Inflammatory macrophage (primary cell): ENCODE measurements around the gene COG1.
A peak's percentile ranks its signal among the peaks of the same experiment; 100 is the strongest.

Experiments used
- DNase-seq, 2 donors: peaks; one replicate each; pipeline ENCODE4 v3.0.0-alpha.2; 2020 to 2022

Gene COG1

GRCh38 chr17:73168667-73169066 lies 24.2 kb upstream of the COG1 start:
- DNase-seq: no peak

GRCh38 chr17:73170324-73170723 lies 22.5 kb upstream of the COG1 start:
- no peak for DNase-seq

- DNase-seq: no peak
Measured at GRCh38 chr17:73172252-73172651, 20.6 kb upstream of the COG1 start.

GRCh38 chr17:73174126-73174525 lies 18.7 kb upstream of the COG1 start:
- no peak for DNase-seq

GRCh38 chr17:73175962-73176565 lies 16.8 kb upstream of the COG1 start:
- no peak for DNase-seq

- no peak for DNase-seq
Measured at GRCh38 chr17:73179387-73179786, 13.5 kb upstream of the COG1 start.

GRCh38 chr17:73179878-73180277 lies 13.0 kb upstream of the COG1 start:
- no peak for DNase-seq

GRCh38 chr17:73182616-73183310 lies 10.1 kb upstream of the COG1 start:
- no peak for DNase-seq

- DNase-seq: peak; percentile 49 to 56
Measured at GRCh38 chr17:73184136-73184993, 8.5 kb upstream of the COG1 start.

- no peak for DNase-seq
Measured at GRCh38 chr17:73186283-73187050, 6.4 kb upstream of the COG1 start.

GRCh38 chr17:73187203-73187769 lies 5.6 kb upstream of the COG1 start:
- no peak for DNase-seq

GRCh38 chr17:73188011-73188410 lies 4.8 kb upstream of the COG1 start:
- no peak for DNase-seq

- DNase-seq: peak; percentile 72 to 84
Measured at GRCh38 chr17:73189417-73190099, 3.3 kb upstream of the COG1 start.

GRCh38 chr17:73191443-73192205 lies 1.2 kb upstream of the COG1 start:
- DNase-seq: peak; percentile 72 to 83

- DNase-seq: peak; percentile 65 to 82
Measured at GRCh38 chr17:73192206-73192893, 505 bp upstream of the COG1 start.

- DNase-seq: peak in 1 of 2 donors; percentile 7
Measured at GRCh38 chr17:73194514-73195222, 1.8 kb downstream of the COG1 start.

- DNase-seq: no peak
Measured at GRCh38 chr17:73196500-73196899, 3.6 kb downstream of the COG1 start.

GRCh38 chr17:73197161-73197560 lies 4.3 kb downstream of the COG1 start:
- DNase-seq: no peak

- DNase-seq: no peak
Measured at GRCh38 chr17:73198201-73198929, 5.5 kb downstream of the COG1 start.
